Left ventricle myocardium superior (tissue), 1 donor: ENCODE data around the gene PRXL2B. TPM values are rescaled to one million over a fixed set of nuclear protein-coding genes. Genes with fewer than 3 reads are reported as not detected.

Source experiments
- ATAC-seq: fragments of 200-7000 bp; cut with Tn5 transposase; one replicate; pipeline ENCODE4 v1.9.1; 2020; ENCODE audit warnings: mild to moderate bottlenecking, moderate library complexity
- DNase-seq: peaks from one replicate; pipeline ENCODE4 v3.0.0-alpha.2; 2020
- intact Hi-C: fragments of 100-400 bp; cut with micrococcal nuclease; formaldehyde crosslinking; loops from one replicate; pipeline ENCODE4 v1.11.0; 2022
- total RNA-seq: library from RNA; stranded (reverse); fragmentation: NEBNext Ultra II Directional; extraction: Animal tissue kit (Norgen Biotek cat#: 25700); gene quantifications from one replicate; pipeline ENCODE4 v1.2.1, GENCODE V29; 2021
- donor health status: DM: no; HTN: yes; CAD: no; lungs with severe emphysema.

Gene PRXL2B
- total RNA-seq, 1 donor from 2014 or later = 11.2 TPM

DNA sequence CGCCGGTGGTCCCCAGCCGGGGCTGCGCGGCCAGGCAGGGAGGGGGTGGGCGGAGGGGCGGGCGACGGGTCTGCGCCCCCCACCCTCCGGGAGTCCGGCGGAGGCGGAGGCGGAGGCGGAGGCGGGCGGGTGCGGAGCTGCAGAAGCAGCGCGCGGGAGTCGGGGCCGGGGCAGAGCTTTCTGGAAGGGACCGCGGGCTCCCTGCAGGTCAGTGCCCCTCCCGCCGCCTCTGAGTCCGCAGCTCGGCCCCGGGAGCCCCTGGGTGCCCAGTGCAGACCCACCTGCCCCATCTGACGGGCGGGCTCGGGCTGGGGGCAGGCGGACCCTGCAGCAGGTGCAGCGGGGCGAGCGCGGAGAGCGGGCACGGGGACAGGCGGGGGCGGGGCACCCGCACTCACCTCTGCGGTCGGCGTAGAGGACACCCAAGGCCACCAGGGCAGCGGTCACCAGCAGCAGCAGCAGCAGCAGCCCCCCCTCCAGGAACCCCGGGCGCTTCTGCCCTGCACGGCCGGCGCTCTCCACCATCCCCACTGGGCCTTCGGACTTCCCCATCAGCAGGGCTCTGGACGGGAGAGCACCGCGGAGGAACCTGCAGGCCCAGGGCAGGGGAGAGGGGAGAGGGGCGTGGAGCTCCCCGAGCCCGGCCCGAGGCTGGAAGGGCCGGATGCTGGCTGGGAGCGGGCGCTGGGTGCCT is 42.5 kb downstream of the PRXL2B start:
- intact Hi-C loops = no loop called here
- ATAC-seq (no peak), DNase-seq (no peak)

GRCh38 chr1:2629627-2630497 is 43.3 kb downstream of the PRXL2B start:
- ATAC-seq = no peak

DNA sequence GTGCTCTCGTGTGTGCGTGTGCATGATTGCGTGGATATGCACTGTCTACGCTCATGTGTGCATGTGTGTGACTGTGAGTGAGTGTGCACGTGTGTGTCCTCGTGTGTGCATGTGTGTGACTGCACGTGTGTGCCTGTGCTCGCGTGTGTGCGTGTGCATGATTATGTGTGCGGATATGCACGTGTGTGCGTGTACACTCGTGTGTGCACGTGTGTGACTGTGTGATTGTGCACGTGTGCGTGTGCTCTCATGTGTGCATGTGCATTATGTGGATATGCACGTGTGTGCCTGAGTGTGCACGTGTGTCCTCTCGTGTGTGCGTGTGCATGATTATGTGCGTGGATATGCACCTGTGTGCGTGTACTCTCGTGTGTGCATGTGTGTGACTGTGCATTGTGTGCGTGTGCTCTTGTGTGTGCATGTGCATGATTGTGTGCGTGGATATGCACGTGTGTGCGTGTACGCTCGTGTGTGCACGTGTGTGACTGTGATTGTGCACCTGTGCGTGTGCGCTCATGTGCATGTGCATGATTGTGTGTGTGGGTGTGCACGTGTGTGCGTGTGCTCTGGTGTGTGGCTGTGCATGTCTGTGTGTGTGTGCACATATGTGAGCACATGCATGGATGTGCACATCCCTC is 44.0 kb downstream of the PRXL2B start:
- no peak for DNase-seq
- intact Hi-C loops = no loop called here
- no peak for ATAC-seq

More at GRCh38 chr1:2629627-2630497, 43.3 kb downstream of the PRXL2B start:
- intact Hi-C loops = no loop called here
- DNase-seq = no peak

DNA sequence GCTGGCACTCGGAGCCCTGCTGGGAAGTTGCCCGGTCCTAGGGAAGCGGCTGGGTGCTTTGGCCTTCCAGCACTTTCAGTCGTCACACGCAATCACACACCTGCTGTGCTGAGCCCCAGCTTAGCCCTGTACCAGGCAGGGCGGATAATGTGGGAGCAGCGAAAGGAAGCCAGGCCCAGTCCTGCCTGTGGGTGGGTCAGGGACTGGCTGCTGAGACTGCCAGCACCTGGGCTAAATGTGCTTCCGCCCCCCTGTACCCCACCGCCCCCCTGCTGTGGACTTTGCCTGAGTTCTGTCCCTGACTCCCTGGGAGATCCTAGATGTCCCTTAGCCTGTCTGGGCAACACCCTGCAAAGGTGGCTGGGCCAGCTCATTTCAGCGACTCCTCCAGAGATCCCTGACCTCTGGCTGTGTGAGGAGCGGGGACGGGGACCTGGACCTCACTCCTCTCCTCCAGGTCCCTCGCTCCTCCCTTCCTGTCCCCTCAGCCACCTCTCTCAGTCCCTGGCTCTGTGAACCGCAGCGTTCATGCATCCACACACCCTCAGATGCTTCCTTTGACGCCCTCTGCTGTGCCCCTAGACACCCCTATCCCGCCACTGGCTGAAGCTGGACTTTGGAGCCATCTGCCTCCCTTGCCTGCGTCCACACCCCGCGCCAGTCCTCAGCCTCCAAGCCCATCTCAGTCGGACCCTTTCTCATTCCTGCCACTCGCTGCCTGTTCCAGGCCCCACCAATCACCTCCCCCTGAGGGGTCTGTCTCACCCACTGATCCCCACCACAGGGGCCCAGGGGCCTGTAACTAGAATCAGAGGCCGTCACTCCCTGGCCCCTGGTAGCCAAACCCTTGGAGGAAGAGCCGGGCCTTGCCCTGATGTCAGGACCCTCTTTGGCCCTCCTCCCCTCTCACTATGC is 44.8 kb downstream of the PRXL2B start:
- intact Hi-C loops = no loop called here
- no peak for DNase-seq
- ATAC-seq = no peak

GRCh38 chr1:2632051-2632430 is 45.5 kb downstream of the PRXL2B start:
- intact Hi-C loops = no loop called here
- DNase-seq = no peak
- no peak for ATAC-seq

DNA sequence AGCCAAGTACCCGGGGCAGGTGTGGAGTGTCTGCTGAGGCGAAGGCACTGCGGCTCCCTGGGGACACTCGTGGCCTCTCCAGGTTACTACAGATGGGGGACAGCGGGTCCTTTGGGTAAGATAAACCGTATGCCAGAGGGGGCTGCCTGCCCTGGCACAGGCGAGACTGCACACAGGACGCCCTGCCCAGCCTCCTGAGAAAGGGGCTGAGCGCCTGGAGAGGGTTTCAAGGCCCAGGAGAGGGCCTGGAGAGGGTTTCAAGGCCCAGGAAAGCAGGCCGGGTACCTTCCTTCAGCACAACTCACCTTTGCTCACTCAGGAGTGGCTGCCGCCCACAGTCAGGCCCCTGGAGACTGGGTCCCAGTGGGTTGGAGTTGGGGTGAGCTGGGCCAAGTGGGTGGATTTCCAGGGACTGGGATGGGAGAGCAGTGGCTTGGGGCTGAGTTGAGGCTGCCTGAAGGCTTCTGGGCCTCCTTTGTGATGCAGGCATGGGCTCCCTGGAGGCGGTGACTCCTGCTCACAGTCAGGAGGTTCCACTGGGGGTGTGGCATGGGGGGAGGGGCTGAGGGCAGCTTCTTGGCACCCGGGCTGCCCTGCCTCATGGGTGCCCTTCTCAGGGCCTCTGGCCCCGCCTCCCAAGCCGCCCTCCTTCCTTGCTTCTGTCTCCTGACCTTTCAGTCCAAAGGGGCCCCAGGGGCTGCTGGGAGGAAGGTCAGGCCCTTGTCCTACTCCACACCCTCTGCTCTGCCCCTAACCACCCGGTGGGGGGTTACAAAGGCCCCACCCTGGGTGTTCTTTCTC is 46.2 kb downstream of the PRXL2B start, which contains the start of gene MMEL1:
MMEL1 (minus strand) TSS at position 456 of the 801 bp plus-strand sequence. CDS start 3,532 bp downstream, outside the sequence.
- intact Hi-C loops = no loop called here
- no peak for ATAC-seq
- no peak for DNase-seq

DNA sequence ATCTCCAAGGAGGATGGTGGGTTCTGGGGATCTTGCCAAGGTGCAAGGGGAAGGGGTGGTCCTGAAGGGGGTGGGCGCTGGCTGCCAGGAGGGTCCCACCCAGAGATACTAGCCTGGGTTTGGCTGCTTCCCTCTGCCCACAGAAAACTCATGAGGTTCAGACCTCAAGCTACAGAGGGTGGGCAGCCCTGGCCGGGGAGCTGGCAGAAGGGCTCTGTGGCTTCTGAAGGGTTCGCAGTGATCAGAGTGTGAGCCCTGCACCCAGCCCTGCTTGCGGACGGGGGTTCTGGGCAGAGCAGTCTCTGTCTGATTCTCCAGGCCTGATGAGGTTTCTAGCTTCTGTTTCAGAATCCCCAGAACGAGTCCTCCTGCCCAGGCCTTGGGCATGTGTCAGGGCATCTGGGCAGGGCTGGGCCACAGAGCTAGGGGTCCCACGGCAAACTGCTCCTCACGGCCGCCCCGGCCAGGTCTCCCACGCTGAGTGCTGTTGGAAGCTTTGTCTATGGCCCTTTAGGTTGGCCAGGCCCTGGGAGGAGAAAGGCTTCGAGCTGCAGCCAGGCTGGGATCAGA is 46.9 kb downstream of the PRXL2B start:
- ATAC-seq (no peak), DNase-seq (no peak)
- intact Hi-C loops = no loop called here

DNA sequence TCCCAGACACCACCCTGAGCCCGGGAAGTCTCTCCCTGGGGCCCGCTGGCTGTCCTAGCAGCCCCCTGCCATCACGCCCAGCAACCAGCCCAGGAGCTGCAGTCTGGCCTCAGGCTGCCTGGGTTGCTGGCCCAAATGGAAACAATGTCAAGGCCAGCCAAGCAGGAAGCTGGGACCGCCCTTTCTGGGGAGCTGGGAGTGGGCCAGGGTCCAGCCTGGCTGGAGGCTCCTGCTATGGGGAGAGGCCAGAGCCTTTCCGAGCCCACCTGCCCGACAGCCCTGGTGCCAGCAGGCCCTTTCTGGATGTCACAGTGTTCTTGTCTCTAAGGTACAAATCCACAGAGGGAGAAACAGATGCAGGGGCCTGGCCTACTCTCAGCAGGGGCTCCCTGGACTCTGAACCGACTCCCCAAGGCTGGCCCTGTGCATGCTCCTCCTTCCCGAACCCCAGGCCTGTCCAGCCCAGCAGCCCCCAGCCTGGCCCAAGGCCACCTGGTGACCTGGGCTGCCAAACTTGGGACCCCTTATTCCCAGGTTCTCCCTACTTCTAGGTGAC is 47.4 kb downstream of the PRXL2B start:
- DNase-seq (no peak), ATAC-seq (no peak)
- intact Hi-C loops = no loop called here

GRCh38 chr1:2635361-2636010 is 48.9 kb downstream of the PRXL2B start:
- intact Hi-C loops = no loop called here
- DNase-seq (no peak), ATAC-seq (no peak)

DNA sequence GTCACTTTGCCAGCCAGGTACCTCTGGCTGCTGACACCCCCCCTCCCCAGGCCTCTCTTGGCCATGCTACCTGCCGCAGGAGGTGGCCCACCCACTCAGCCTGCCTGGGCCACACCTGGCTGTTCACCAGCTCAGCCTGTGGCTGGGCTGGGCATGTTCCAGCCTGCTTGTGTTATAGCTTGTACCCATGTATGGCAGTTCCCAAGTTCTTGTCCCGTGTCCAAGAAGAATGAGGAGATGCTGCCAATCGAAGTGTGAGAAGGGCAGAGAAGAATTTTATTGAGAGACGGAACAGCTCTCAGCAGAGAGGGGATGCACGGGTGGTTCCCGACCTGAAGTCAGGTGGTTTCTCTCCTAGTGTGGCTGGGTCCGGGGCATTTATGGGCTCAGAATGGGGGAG is 50.2 kb downstream of the PRXL2B start:
- DNase-seq = no peak
- ATAC-seq = no peak
- intact Hi-C loops = no loop called here

DNA sequence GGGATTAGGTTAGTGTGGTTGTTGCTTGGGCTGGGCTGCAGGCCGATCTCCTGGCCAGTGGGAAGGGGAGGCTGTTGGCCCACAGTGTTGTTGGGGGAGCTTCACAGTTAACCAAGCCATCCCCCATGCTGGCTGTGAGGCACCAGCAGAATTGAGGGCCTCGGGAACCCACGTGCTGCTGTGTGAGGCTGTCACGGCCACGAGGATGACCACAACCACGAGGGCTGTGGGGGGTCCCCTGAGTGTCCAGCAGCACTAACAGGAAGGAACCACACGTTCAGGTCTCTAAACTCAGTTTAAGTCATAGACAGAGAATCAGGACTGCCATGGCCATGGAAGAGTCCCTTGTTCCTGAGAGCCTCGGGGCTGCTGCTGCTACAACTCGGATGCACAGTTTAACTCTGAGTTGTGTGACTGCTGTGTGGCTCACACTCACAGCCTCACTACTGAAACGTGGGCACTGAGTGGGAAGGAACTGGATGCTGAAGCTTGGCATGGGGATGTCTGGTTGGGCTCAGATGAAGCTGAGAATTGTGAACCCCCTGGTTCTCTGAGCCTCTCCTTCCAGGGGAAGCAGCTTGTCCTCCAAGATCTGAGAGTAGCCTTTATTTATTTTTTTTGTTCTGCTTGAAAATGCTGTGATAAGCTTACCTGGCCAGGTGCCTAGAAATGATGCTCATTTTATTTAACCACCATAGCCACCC is 51.0 kb downstream of the PRXL2B start:
- ATAC-seq (no peak), DNase-seq (no peak)
- intact Hi-C loops = no loop called here

DNA sequence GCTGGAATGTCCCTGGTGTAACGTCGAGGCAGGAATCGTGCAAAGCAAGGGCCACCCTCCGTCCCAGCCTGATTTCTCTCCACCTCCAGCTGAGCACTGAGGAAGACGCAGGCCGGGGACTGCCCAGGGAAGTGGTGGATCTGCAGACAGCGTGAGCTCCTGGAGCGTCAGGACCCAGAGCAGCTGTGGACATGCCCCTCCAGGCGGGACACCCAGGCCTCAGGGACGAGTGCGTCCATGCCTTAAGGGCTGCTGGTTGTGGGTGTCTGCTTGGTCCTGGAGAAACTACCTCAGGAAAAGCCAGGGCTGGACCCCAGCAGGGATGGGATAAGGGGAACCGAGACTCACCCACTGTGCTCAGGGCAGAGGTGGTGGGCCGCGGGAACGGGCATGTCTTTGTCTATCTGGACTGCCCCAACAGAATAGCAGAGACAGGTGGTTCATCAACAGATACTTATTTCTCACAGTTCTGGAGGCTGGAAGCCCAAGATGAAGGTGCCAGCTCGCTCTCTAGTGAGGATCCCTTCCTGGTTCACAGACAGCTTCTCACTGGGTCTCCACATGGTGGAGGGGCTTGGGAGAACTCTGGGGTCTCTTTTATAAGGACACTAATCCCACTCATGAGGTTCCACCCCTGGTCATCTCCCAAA is 52.0 kb downstream of the PRXL2B start:
- DNase-seq = no peak
- intact Hi-C loops = no loop called here
- ATAC-seq = no peak

GRCh38 chr1:2639203-2639602 is 52.6 kb downstream of the PRXL2B start:
- no peak for DNase-seq
- no peak for ATAC-seq
- intact Hi-C loops = no loop called here

DNA sequence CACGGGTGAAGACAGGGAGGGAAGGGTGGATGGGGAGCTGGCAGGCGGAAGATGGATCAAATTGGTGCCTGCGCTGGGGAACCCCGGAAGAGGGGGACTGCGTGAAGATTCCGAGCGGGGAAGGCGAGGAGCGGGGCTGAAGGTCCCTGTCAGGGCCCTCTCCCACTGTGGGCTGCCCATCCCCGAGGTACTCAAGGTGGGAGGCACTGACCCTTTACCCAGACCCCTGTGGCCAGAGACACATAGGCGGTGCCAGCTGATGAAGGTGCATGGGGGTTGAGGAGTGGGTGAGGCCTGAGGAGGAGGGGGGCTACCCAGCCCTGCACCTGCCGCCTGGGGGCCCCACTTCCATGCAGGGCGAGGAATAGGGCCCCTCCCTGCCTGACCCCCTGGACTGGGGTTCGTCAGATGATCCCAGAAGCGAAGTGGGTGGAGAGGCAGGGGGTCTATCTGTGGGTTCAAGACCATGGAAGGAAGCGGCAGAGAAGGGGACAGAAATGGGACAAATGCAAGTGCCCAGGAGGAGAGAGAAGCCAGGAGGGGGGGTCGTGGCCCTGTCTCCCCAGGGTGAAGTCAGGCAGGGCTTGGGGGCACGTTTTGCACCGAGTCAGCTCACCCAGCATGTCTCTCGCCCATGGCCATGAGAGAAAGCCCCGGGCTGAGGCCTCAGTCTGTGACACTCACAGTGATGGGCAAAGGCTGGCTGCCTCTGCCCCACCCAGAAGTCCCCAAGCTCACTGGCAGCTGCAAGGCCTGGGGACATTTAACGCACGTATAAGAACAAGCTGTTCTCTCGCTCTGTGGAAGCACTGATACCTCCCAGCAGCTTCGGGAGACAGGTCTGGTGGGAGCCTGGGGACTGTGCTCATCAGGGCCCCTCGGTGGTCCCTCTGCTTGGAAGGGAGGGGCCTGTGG is 53.3 kb downstream of the PRXL2B start:
- DNase-seq = no peak
- intact Hi-C loops = no loop called here
- ATAC-seq = no peak

DNA sequence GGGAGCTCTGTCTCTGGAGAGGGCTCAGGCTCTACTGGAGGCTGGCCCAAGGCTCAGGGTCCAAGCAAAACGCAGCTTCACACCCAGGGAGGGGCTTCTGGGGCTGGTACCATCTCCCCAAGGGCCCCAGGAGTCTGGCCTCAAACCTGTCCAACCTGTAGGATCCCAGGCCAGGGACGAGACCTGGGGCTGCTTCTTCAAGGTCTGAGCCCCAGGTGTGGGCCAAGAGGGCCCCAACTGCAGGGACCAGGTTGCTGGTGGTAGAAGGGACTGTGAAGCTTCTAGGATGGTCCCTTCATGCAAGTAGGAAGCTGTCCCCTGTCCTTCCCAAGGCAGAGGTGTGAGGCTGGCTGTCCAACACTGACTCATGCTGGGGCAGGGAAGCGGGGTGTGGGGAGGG is 54.0 kb downstream of the PRXL2B start:
- no peak for DNase-seq
- intact Hi-C loops = no loop called here
- no peak for ATAC-seq
